Uterus (tissue), 4 donors: ENCODE results near the gene NOL4L. TPM values are rescaled to one million over a fixed set of nuclear protein-coding genes. Genes with fewer than 3 reads are reported as not detected.

Source experiments
- DNase-seq, 2 donors: peaks; one replicate each; pipeline ENCODE4 v3.0.0-alpha.2; 2019 to 2020
- H3K27ac ChIP-seq, 2 donors: fragments of 200-600 bp; sonication (generic); 1 replicate in 1 of 2; 2 replicates in 1 of 2; pipeline ENCODE4 v1.5.1; 2016 to 2018
- H3K27me3 ChIP-seq, 2 donors: fragments of 200-600 bp; sonication (generic); one replicate each; pipeline ENCODE4 v1.5.1; 2018 to 2019; ENCODE audit warnings: control low read depth in 1 of 2
- H3K36me3 ChIP-seq, 2 donors: fragments of 200-600 bp; sonication (generic); one replicate each; pipeline ENCODE4 v1.5.1; 2019; ENCODE audit warnings: control low read depth in 1 of 2
- H3K4me1 ChIP-seq, 2 donors: fragments of 200-600 bp; sonication (generic); one replicate each; pipeline ENCODE4 v1.5.1; 2018 to 2019; ENCODE audit warnings: control low read depth in 1 of 2
- H3K4me3 ChIP-seq, 2 donors: fragments of 200-600 bp; sonication (generic); 1 replicate in 1 of 2; 2 replicates in 1 of 2; pipeline ENCODE4 v1.5.1; 2018 to 2019; ENCODE audit warnings: mild to moderate bottlenecking in 1 of 2
- H3K9me3 ChIP-seq, 2 donors: fragments of 200-600 bp; sonication (generic); one replicate each; pipeline ENCODE4 v1.5.1; 2019; ENCODE audit warnings: control low read depth in 1 of 2
- CTCF ChIP-seq, 4 experiments: fragments of 200-600 bp in 2 of 4; fragments of 450-650 bp in 2 of 4; sonication (generic) in 2 of 4; IDR thresholded peaks; one replicate each; pipeline ENCODE4 v1.5.1; 2016 to 2019; ENCODE audit warnings: antibody characterized with exemption in 4 of 4, mild to moderate bottlenecking in 2 of 4, moderate library complexity in 1 of 4
- POLR2A ChIP-seq, 2 donors: fragments of 450-650 bp; IDR thresholded peaks; one replicate each; pipeline ENCODE4 v1.6.1; 2016; ENCODE audit warnings: antibody characterized with exemption in 2 of 2, mild to moderate bottlenecking in 1 of 2, moderate library complexity in 1 of 2
- intact Hi-C: fragments of 100-400 bp; cut with DNase I; formaldehyde crosslinking; loops from one replicate; pipeline ENCODE4 v1.15.1; 2023; ENCODE audit warnings: low total_unique reads
- total RNA-seq, 4 donors: library from RNA; depleted of rRNA in 3 of 4; stranded (reverse); fragments of >200 nt in 3 of 4; gene quantifications; one replicate each; pipeline versions ENCODE4 v1.1.0 to v1.2.4, GENCODE V29; 2014 to 2023
- donor health status: DM: yes; HTN: yes; CAD: no.

NOL4L gene
- total RNA-seq, 4 donors from 2014 or later = 6.2 to 31.1 (median 9.6) TPM

GRCh38 chr20:32516583-32517517 lies 68.3 kb downstream of the NOL4L start:
- TF ChIP-seq CTCF (IDR thresholded peaks at IDR 0.05) = no peak
- no peak for TF ChIP-seq POLR2A (IDR thresholded peaks at IDR 0.05)
- Histone ChIP-seq H3K27me3 (no peaks in the 10 kb centered on the region), H3K9me3 (no peaks in the 10 kb centered on the region), H3K4me3 (no peak overlapping the region), H3K27ac (no peak overlapping the region), H3K4me1 (no peaks in the 10 kb centered on the region), H3K36me3 (no peaks in the 10 kb centered on the region)
- intact Hi-C loops = no loop called here
- DNase-seq = no peak

DNA sequence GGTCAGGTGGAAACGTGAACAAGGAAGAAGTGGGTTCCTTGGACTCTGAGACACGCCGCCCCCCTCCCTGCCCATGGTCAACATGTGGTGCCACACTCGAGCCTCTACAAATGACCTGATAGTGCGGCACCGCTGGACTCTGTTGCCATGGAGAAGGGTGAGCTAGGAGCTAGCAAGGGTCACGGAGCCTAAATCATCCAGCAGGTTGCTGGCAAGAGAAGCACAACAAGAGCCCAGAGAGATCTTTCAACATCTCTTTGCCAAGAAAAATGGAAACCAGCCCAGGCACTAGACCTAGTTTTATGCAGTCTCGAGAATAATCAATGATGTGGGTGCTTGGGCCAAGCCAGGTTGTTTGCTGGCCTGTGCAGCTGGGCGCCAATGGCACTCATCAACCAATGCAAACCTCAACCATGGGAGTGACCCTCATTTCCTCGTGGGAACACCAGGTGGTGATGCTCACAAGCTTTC lies 69.5 kb downstream of the NOL4L start:
- Histone ChIP-seq H3K27me3 (no peaks in the 10 kb centered on the region), H3K9me3 (no peaks in the 10 kb centered on the region), H3K4me3 (no peak overlapping the region), H3K36me3 (no peaks in the 10 kb centered on the region), H3K4me1 (no peaks in the 10 kb centered on the region), H3K27ac (no peak overlapping the region)
- intact Hi-C loops = no loop called here
- no peak for DNase-seq
- TF ChIP-seq CTCF (IDR thresholded peaks at IDR 0.05) (no peak), POLR2A (IDR thresholded peaks at IDR 0.05) (no peak)

DNA sequence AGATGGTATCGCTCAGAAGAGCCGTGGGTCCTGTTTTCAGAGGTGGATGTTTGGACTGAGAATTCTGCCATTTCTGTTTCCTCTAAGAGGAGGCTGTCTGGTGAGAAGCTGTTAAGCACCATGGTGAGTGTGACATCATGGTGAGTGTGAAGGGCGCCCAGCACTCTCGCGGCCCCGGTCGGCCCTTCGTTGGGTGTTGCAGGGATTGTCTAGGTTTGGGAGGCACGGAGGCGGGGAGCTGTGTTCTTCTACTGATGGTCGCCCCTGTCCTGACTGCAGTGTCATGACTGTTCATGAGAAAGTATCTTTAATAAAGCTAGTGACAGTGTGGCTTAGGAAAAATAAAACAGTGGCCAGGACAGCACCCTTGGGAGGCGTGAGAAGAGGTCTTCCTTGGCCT lies 70.4 kb downstream of the NOL4L start:
- Histone ChIP-seq H3K4me3 (no peak overlapping the region), H3K27ac (no peak overlapping the region), H3K36me3 (no peaks in the 10 kb centered on the region), H3K9me3 (no peaks in the 10 kb centered on the region), H3K27me3 (no peaks in the 10 kb centered on the region), H3K4me1 (no peaks in the 10 kb centered on the region)
- TF ChIP-seq POLR2A (IDR thresholded peaks at IDR 0.05) = no peak
- no peak for TF ChIP-seq CTCF (IDR thresholded peaks at IDR 0.05)
- intact Hi-C loops = no loop called here
- DNase-seq = no peak

GRCh38 chr20:32513031-32513866 lies 71.9 kb downstream of the NOL4L start:
- Histone ChIP-seq H3K36me3 (no peaks in the 10 kb centered on the region), H3K9me3 (no peaks in the 10 kb centered on the region), H3K4me1 (no peaks in the 10 kb centered on the region), H3K27me3 (no peaks in the 10 kb centered on the region), H3K27ac (no peak overlapping the region), H3K4me3 (no peak overlapping the region)
- TF ChIP-seq POLR2A (IDR thresholded peaks at IDR 0.05) (no peak), CTCF (IDR thresholded peaks at IDR 0.05) (no peak)
- intact Hi-C loops = no loop called here
- no peak for DNase-seq

GRCh38 chr20:32512047-32512385 lies 73.1 kb downstream of the NOL4L start:
- Histone ChIP-seq H3K9me3 (no peaks in the 10 kb centered on the region), H3K4me1 (no peaks in the 10 kb centered on the region), H3K27me3 (no peaks in the 10 kb centered on the region), H3K27ac (no peak overlapping the region), H3K4me3 (no peak overlapping the region), H3K36me3 (no peaks in the 10 kb centered on the region)
- no peak for DNase-seq
- TF ChIP-seq CTCF (IDR thresholded peaks at IDR 0.05) (no peak), POLR2A (IDR thresholded peaks at IDR 0.05) (no peak)
- intact Hi-C loops = no loop called here
